K562 (cell line): ENCODE data around the gene CMIP. TPM values are rescaled to one million over a fixed set of nuclear protein-coding genes. Genes with fewer than 3 reads are reported as not detected.
A peak's percentile ranks its signal among the peaks of the same experiment; 100 is the strongest.

Experiments used
- ATAC-seq: fragments of 200-7000 bp; cut with Tn5 transposase; 3 replicates; pipeline ENCODE4 v1.9.1; 2020; ENCODE audit warnings: moderate library complexity
- BruUV-seq: library from RNA; stranded (reverse); fragments of 400-500 nt; replicated peaks from 2 replicates; lab custom pipeline; 2021; lab: Mats Ljungman, UMichigan
- CTCF ChIA-PET: fragments of 300-600 bp; formaldehyde crosslinking; extraction: SDS; loops from one replicate; lab custom pipeline; 2021; ENCODE audit warnings: low intra/inter-chr PET ratio; lab: Yijun Ruan, JAX
- POLR2A ChIA-PET: fragments of 300-600, 350-650 bp; sonication (Branson Sonifier 250); formaldehyde crosslinking; extraction: SDS; loops from one replicate; lab custom pipeline; 2021; ENCODE audit warnings: antibody characterized with exemption, inconsistent platforms; lab: Yijun Ruan, JAX
- DNase-seq, 4 experiments: peaks; one replicate each; pipeline versions ENCODE4 v3.0.0 to v3.0.0-alpha.2; 2011 to 2018; ENCODE audit warnings: low spot score in 3 of 4, mixed read lengths in 3 of 4; ENCODE audit errors: extremely low read depth in 1 of 4
- FAIRE-seq: peaks from 2 replicates; lab custom pipeline; 2011; peaks lifted over from hg19 to GRCh38; lab: Jason Lieb, UNC
- H2AFZ ChIP-seq: 2 replicates; pipeline ENCODE4 v1.6.0; 2011; ENCODE audit warnings: low read depth, low read length, control low read depth, inconsistent platforms
- H3K27ac ChIP-seq: fragments of 200-600 bp; 3 replicates; pipeline ENCODE4 v1.8.0; 2011; ENCODE audit warnings: low read depth, mild to moderate bottlenecking, control low read depth, inconsistent platforms, low read length, moderate library complexity, mixed read lengths; ENCODE audit errors: extremely low read depth
- H3K27me3 ChIP-seq, 2 experiments: fragments of 300-600 bp in 1 of 2; 2 replicates in 1 of 2; 3 replicates in 1 of 2; pipeline versions ENCODE4 v1.6.0 to v1.8.0; 2011; ENCODE audit warnings: inconsistent platforms in 2 of 2, low read length in 2 of 2, mild to moderate bottlenecking in 1 of 2, mixed read lengths in 1 of 2, moderate library complexity in 1 of 2; ENCODE audit not compliant: control insufficient read depth in 2 of 2, insufficient read depth in 2 of 2
- H3K36me3 ChIP-seq: fragments of 300-600 bp; 3 replicates; pipeline ENCODE4 v1.8.0; 2011; ENCODE audit warnings: mild to moderate bottlenecking, low read length, inconsistent platforms; ENCODE audit not compliant: control insufficient read depth, insufficient read depth
- H3K4me1 ChIP-seq, 2 experiments: fragments of 200-600 bp in 1 of 2; replicated peaks in 1 of 2; 2 replicates in 1 of 2; 3 replicates in 1 of 2; pipeline versions ENCODE4 v1.5.1 to v1.8.0; 2011; ENCODE audit warnings: inconsistent platforms in 2 of 2, low read length in 2 of 2, mild to moderate bottlenecking in 1 of 2, mixed read lengths in 1 of 2, moderate library complexity in 1 of 2; ENCODE audit not compliant: control insufficient read depth in 2 of 2, insufficient read depth in 2 of 2
- H3K4me2 ChIP-seq: 2 replicates; pipeline ENCODE4 v1.6.1; 2011; ENCODE audit warnings: low read length, control low read depth, inconsistent platforms, mixed read lengths; ENCODE audit not compliant: insufficient read depth
- H3K4me3 ChIP-seq: fragments of 200-600 bp; sonication (generic), shearing (Covaris generic); 2 replicates; pipeline ENCODE4 v1.5.1; 2016; ENCODE audit warnings: control low read depth, inconsistent platforms
- H3K79me2 ChIP-seq: fragments of 200-600 bp; 3 replicates; pipeline ENCODE4 v1.8.0; 2011; ENCODE audit warnings: low read length, inconsistent platforms; ENCODE audit not compliant: control insufficient read depth, insufficient read depth
- H3K9ac ChIP-seq, 2 experiments: 2 replicates each; pipeline versions ENCODE4 v1.6.0 to v1.6.1; 2011; ENCODE audit warnings: low read depth in 2 of 2, low read length in 2 of 2, control low read depth in 1 of 2, inconsistent platforms in 1 of 2, mild to moderate bottlenecking in 1 of 2, mixed read lengths in 1 of 2; ENCODE audit not compliant: insufficient read depth in 1 of 2
- H3K9me1 ChIP-seq: one replicate; pipeline ENCODE4 v1.6.0; 2011; ENCODE audit warnings: inconsistent platforms, mild to moderate bottlenecking, low read length, moderate library complexity; ENCODE audit not compliant: control insufficient read depth, insufficient read depth
- H3K9me3 ChIP-seq: replicated peaks from 2 replicates; pipeline ENCODE4 v1.5.1; 2011; ENCODE audit warnings: low read depth, low read length, inconsistent platforms; ENCODE audit not compliant: control insufficient read depth, insufficient read depth
- H4K20me1 ChIP-seq: replicated peaks from 2 replicates; pipeline ENCODE4 v1.6.1; 2011; ENCODE audit warnings: low read length, inconsistent platforms, mixed read lengths; ENCODE audit not compliant: control insufficient read depth, insufficient read depth
- ATF1 ChIP-seq, 2 experiments: fragments of 450-650 bp in 1 of 2; IDR thresholded peaks; 2 replicates each; pipeline ENCODE4 v1.6.1; 2016; ENCODE audit warnings: missing compliant biosample characterization in 1 of 2, missing genetic modification characterization in 1 of 2
- CAMTA2 ChIP-seq: fragments of 250-450 bp; sonication (Bioruptor Pico); conservative IDR thresholded peaks from 2 replicates; pipeline ENCODE4 v1.5.1; 2022
- CBX3 ChIP-seq, 2 experiments: IDR thresholded peaks; 1 replicate in 1 of 2; 2 replicates in 1 of 2; pipeline ENCODE4 v1.6.1; 2012; ENCODE audit warnings: inconsistent platforms in 2 of 2, low read length in 2 of 2, borderline replicate concordance in 1 of 2, control low read depth in 1 of 2
- CREM ChIP-seq: IDR thresholded peaks from 2 replicates; pipeline ENCODE4 v1.6.1; 2014; ENCODE audit warnings: antibody characterized with exemption, low read depth
- DACH1 ChIP-seq: fragments of 450-650 bp; IDR thresholded peaks from 2 replicates; pipeline ENCODE4 v1.6.1; 2018; ENCODE audit not compliant: partially characterized antibody
- EP400 ChIP-seq: fragments of 450-650 bp; IDR thresholded peaks from 2 replicates; pipeline ENCODE4 v1.6.1; 2017; ENCODE audit warnings: antibody characterized with exemption, mild to moderate bottlenecking, moderate library complexity
- ILF3 ChIP-seq: fragments of 450-650 bp; IDR thresholded peaks from 2 replicates; pipeline ENCODE4 v1.6.1; 2018; ENCODE audit warnings: antibody characterized with exemption, mild to moderate bottlenecking, moderate library complexity, borderline replicate concordance
- JUND ChIP-seq, 2 experiments: IDR thresholded peaks; 2 replicates in 1 of 2; 3 replicates in 1 of 2; pipeline ENCODE4 v1.6.1; 2011; ENCODE audit warnings: borderline replicate concordance in 2 of 2, low read depth in 2 of 2, low read length in 2 of 2, improper control_type of control experiment in 1 of 2, missing biosample characterization in 1 of 2, missing genetic modification characterization in 1 of 2, missing genetic modification reagents in 1 of 2
- NFATC3 ChIP-seq: fragments of 450-650 bp; IDR thresholded peaks from 2 replicates; pipeline ENCODE4 v1.6.1; 2017; ENCODE audit warnings: mild to moderate bottlenecking
- POLR2B ChIP-seq: fragments of 450-650 bp; IDR thresholded peaks from 2 replicates; pipeline ENCODE4 v1.6.1; 2018; ENCODE audit warnings: low read depth; ENCODE audit not compliant: partially characterized antibody
- POLR3A ChIP-seq: IDR thresholded peaks from 2 replicates; pipeline ENCODE4 v1.6.1; 2011; ENCODE audit warnings: borderline replicate concordance, mild to moderate bottlenecking, moderate library complexity; ENCODE audit not compliant: insufficient read length, insufficient read depth; ENCODE audit errors: extremely low read depth
- SNAPC5 ChIP-seq: fragments of 250-450 bp; sonication (Bioruptor Pico); IDR thresholded peaks from 2 replicates; pipeline ENCODE4 v1.8.0; 2021; ENCODE audit warnings: moderate library complexity, mild to moderate bottlenecking, inconsistent platforms
- TBP ChIP-seq: optimal IDR thresholded peaks from 2 replicates; pipeline ENCODE3; 2011; ENCODE audit warnings: low read depth, low read length, improper control_type of control experiment
- THAP12 ChIP-seq: fragments of 250-450 bp; sonication (Bioruptor Pico); IDR thresholded peaks from 2 replicates; pipeline ENCODE4 v1.9.0; 2021; ENCODE audit warnings: mild to moderate bottlenecking, inconsistent platforms
- ZBTB17 ChIP-seq: fragments of 450-650 bp; formaldehyde crosslinking; IDR thresholded peaks from 2 replicates; pipeline ENCODE4 v1.4.0; 2020; ENCODE audit warnings: mild to moderate bottlenecking
- ZNF239 ChIP-seq: fragments of 250-450 bp; sonication (Bioruptor Pico); IDR thresholded peaks from 2 replicates; pipeline ENCODE4 v1.4.0; 2020; ENCODE audit warnings: mild to moderate bottlenecking
- ZNF76 ChIP-seq: fragments of 250-450 bp; sonication (Bioruptor Pico); IDR thresholded peaks from 2 replicates; pipeline ENCODE4 v1.4.0; 2020; ENCODE audit warnings: mild to moderate bottlenecking, moderate library complexity, borderline replicate concordance
- WGBS: fragments of 100-300 bp; shearing (Covaris generic); methylation state at CpG from one replicate; pipeline ENCODE4 v1.1.6; 2016; ENCODE audit warnings: low coverage, mixed read lengths; ENCODE audit not compliant: insufficient coverage; ENCODE audit errors: missing lambda C conversion rate; 5-methylcytosine and 5-hydroxymethylcytosine counted together
- in situ Hi-C: fragments of 300-500 bp; cut with MboI; formaldehyde crosslinking; loops from 4 replicates; pipeline ENCODE4 v1.15.0; 2018; ENCODE audit warnings: inconsistent platforms, mixed read lengths
- intact Hi-C: fragments of 100-400 bp; cut with micrococcal nuclease; formaldehyde crosslinking; loops from 2 replicates; pipeline ENCODE4 v1.14.2; 2022
- polyA plus RNA-seq, 8 experiments: library from polyadenylated mRNA; depleted of rRNA in 4 of 8; stranded (reverse) in 5 of 8; unstranded in 3 of 8; fragments of >200 nt; fragmentation: Nextera tagmentation in 2 of 8; fragmentation: Illumina TruSeq in 1 of 8; extraction: Ambion mirVana in 2 of 8; extraction: Trizol in 1 of 8; gene quantifications; 2 replicates each; pipeline versions ENCODE4 v1.2.1 to v1.2.3, GENCODE V29; 2011 to 2014; ENCODE audit warnings: inconsistent platforms in 1 of 8, missing spikeins in 1 of 8
- total RNA-seq, 7 experiments: library from RNA; depleted of rRNA in 6 of 7; stranded (reverse); fragments of >200 nt in 6 of 7; fragmentation: Illumina TruSeq in 2 of 7; extraction: Trizol in 2 of 7; gene quantifications; 2 replicates each; pipeline versions ENCODE4 v1.2.1 to v1.2.3, GENCODE V29; 2011 to 2021; ENCODE audit warnings: low replicate concordance in 1 of 7
- TF ChIP-seq, protein P1 (sequence below): sonication (generic); IDR thresholded peaks from 2 replicates; pipeline ENCODE4 v1.6.1; 2016

Gene CMIP
- total and polyA plus RNA-seq, 9 of the 15 experiments (the other 6 are each of a cell fraction or from before 2014, with no cell fraction given) = 0.94 to 82.5 (median 10.3) TPM

- no TSS peak for BruUV-seq
- peaks cover 8 to 25% of the 10 kb centered on the region in 2 experiments; a peak in 4 of 5 replicates for H3K27me3 ChIP-seq
- no peak overlapping the region; the same call in 1 of the 2 replicates for H3K4me2 ChIP-seq
- 3% methylated on average over 19 of the region's 19 CpGs for WGBS
- intact Hi-C loops (loop anchor here (5.0 to 10.0 kb wide), 3 partner anchors 136 to 474 kb away; no protein-coding TSS in a partner anchor), in situ Hi-C loops (loop anchor here (5.0 kb wide), 1 partner anchor 326 kb away; no protein-coding TSS in a partner anchor)
- no peak overlapping the region for H3K4me3 ChIP-seq
- H3K36me3 ChIP-seq = no peaks in the 10 kb centered on the region
- ATAC-seq (peak; percentile 30), DNase-seq (peak; percentile 56 to 65 (median 62)), FAIRE-seq (peak; percentile 85)
- no peaks in the 10 kb centered on the region for H3K9me1 ChIP-seq
- ChIA-PET CTCF (interaction anchor here (0.7 to 1.6 kb wide), 3 partner anchors 185 to 475 kb away, joined by 3 to 6 read pairs (median 4); no protein-coding TSS in a partner anchor), POLR2A (interaction anchor here (0.5 to 1.2 kb wide), 5 partner anchors 46 to 443 kb away, joined by 3 to 4 read pairs (median 3); no protein-coding TSS in a partner anchor)
- H4K20me1 ChIP-seq = no peaks in the 10 kb centered on the region
- H2AFZ ChIP-seq = peak overlapping the region; percentile 65; the same call in 1 of the 2 replicates
- H3K4me1 ChIP-seq = peaks cover 6 to 16% of the 10 kb centered on the region in 2 experiments; a peak in 4 of 5 replicates
- H3K9ac ChIP-seq = peak overlapping the region in 1 of 2 experiments; percentile 72; a peak in 1 of 4 replicates
- H3K9me3 ChIP-seq = no peaks in the 10 kb centered on the region
- no peak overlapping the region for H3K27ac ChIP-seq
- no peaks in the 10 kb centered on the region for H3K79me2 ChIP-seq
- TF ChIP-seq SNAPC5 (CRISPR knock-in tag) (no peak), JUND (IDR thresholded peaks at IDR 0.05; ENCODE audit: borderline replicate concordance, low read depth, low read length) (no peak), JUND (tag; IDR thresholded peaks at IDR 0.05; ENCODE audit: borderline replicate concordance, low read depth, low read length) (no peak), TBP (no peak), NFATC3 (no peak), CAMTA2 (no peak), POLR3A (no peak), ZBTB17 (CRISPR knock-in tag) (no peak), CREM (peak; percentile 79), CBX3 (IDR thresholded peaks at IDR 0.05; ENCODE audit: borderline replicate concordance in 1 of 2, low read length in 2 of 2) (no peak), EP400 (no peak), DACH1 (peak; percentile 41), ZNF239 (no peak), POLR2B (no peak), ZNF76 (CRISPR knock-in tag) (no peak), ATF1 (CRISPR knock-in tag; IDR thresholded peaks at IDR 0.05) (no peak), ATF1 (tag; IDR thresholded peaks at IDR 0.05) (peak; percentile 65), ILF3 (no peak), THAP12 (CRISPR knock-in tag) (no peak)
- TF ChIP-seq, protein P1, sequence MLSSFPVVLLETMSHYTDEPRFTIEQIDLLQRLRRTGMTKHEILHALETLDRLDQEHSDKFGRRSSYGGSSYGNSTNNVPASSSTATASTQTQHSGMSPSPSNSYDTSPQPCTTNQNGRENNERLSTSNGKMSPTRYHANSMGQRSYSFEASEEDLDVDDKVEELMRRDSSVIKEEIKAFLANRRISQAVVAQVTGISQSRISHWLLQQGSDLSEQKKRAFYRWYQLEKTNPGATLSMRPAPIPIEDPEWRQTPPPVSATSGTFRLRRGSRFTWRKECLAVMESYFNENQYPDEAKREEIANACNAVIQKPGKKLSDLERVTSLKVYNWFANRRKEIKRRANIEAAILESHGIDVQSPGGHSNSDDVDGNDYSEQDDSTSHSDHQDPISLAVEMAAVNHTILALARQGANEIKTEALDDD = no peak
These were observed 43.3 kb upstream of the CMIP start for GRCh38 chr16:81401035-81401950.
